Tibial nerve (tissue), 3 donors: ENCODE measurements around the gene GPRIN2.
"Not testable (repeated sequence)": the region's sequence is repeated elsewhere in the genome, so short reads cannot be mapped to it uniquely, and the experiment has no call there.

Source experiments
- CTCF ChIP-seq, 5 experiments: fragments of 200-600 bp in 3 of 5; fragments of 450-650 bp in 2 of 5; sonication (generic) in 3 of 5; IDR thresholded peaks; one replicate each; pipeline ENCODE4 v1.5.1; 2016 to 2019; ENCODE audit warnings: antibody characterized with exemption in 5 of 5, mild to moderate bottlenecking in 3 of 5, moderate library complexity in 2 of 5
- POLR2A ChIP-seq, 2 donors: fragments of 450-650 bp; IDR thresholded peaks; one replicate each; pipeline ENCODE4 v1.6.1; 2017; ENCODE audit warnings: antibody characterized with exemption in 2 of 2, mild to moderate bottlenecking in 2 of 2, moderate library complexity in 2 of 2

- TF ChIP-seq CTCF, POLR2A (IDR thresholded peaks at IDR 0.05): not testable (repeated sequence)
These were observed 26.1 kb upstream of the GPRIN2 start for GRCh38 chr10:46582568-46582967.
